GM18951 (cell line): ENCODE measurements around the gene NBPF20.
"Not testable (repeated sequence)": the region's sequence is repeated elsewhere in the genome, so short reads cannot be mapped to it uniquely, and the experiment has no call there.

Experiments used
- POLR2A ChIP-seq: IDR thresholded peaks from 4 replicates; pipeline ENCODE4 v1.6.1; 2011; ENCODE audit warnings: mild to moderate bottlenecking; ENCODE audit not compliant: insufficient read length, insufficient read depth; ENCODE audit errors: extremely low read depth
- in situ Hi-C: fragments of 300-500 bp; cut with MboI; formaldehyde crosslinking; loops from one replicate; pipeline ENCODE4 v1.12.0; 2022; ENCODE audit warnings: low sequenced_read_pairs, mixed read lengths, inconsistent platforms; ENCODE audit not compliant: unreplicated experiment

Gene NBPF20

DNA sequence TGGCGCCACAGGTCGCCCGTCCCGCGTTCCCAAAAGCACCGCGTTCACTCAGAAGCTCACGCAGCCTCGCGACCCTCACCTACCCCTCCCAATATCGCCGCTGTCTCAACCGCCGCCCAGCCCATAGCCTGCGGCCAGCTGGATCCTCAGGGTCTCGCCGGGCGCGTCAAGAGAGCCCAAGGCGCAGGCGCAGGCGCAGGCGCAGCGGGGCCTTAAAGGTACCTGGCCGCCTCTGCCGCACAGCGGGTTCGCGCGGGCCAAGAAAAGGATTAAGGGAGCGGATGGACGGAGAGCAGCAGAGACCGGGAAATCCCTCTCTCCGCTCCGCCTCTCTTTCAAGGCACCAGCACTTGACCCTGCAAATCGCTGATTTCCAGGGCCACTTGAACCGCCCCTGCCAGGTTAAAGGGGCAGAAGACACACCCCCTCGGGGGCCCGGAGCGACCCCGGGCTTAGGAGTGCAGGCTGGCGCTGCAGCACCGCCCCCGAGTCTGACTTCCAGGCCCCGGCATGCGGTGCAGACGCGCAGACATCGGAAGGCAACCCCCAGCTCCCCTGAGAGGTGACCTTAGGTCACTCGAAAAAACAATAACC lies at the start of gene NBPF20:
NBPF20 (minus strand) TSS at position 168 of the 594 bp plus-strand sequence. CDS start 20,331 bp downstream, outside the sequence.
- in situ Hi-C loops, result no loop called here
- peak; percentile 41 for TF ChIP-seq POLR2A

GRCh38 chr1:145474837-145475368 lies 49.5 kb upstream of the NBPF20 start:
- in situ Hi-C loops, result not testable (repeated sequence)

DNA sequence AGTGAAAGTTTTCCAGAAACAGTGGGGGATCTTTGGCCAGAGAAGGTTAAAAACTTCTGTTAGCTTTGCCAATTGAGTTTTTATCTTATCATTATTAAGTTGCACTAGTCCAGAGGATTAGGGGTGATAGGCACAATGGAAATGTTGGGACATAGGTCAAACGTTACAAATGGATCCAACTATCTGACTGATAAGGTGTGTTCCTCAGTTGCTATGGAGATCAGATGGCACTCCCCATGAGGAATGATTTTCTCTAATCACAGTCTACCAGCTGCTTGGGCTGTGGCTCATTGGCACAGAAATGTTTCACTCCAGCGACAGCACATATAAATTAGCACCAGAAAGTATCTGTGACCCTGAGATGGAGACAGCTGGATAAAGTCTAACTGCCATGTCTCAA lies 47.3 kb upstream of the NBPF20 start:
- in situ Hi-C loops, result not testable (repeated sequence)

DNA sequence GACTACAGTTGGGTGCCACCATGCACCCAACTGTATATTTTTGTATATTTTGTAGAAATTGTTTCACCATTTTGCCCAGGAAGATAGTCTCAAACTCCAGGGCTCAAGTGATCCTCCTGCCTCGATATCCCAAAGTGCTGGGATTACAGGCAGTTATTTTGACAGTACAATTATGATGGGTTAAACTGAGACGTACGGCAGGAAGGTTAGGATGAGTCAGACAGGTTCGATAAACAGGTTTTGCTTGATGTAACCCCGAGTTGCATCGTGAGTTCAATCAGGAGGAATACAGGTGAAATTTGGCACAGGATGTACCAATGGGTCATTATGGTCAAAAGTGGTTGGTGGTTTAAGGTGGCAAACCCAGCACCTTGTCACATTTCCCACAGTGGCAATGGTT lies 46.0 kb upstream of the NBPF20 start:
- in situ Hi-C loops, result not testable (repeated sequence)

DNA sequence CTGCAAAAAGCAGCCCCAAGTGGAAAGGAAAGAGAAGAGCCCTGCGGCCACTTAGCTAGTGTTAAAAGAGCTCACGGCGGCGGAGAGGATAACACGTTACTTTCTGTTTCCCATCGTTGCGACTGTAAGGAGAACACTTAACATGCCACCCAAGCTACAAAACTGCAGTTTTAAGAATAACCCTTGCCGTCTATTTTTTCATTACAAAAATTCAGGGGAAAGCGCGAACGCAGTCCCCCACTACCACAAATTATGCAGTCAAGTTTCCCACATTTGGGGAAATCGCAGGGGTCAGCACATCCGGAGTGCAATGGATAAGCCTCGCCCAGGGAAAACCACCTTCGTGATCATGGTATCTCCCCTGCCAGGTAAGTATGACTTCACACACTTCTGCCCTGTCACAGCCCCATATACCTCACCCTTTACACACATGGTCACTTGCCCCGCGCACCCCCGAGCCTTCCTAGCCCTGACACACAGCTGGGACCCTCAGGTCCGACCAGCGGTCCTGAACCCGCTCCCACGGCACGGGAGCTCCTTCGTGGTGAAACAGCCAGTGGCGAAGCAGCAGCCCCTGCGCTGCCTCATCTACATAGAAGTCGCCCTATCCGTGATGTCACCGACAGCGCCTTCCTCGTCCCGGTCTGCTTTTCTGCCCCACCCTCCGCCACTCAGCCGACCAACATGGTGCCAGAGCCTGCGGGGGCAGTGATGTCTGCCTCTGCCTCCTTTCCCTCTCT lies 40.2 kb upstream of the NBPF20 start:
- in situ Hi-C loops, result not testable (repeated sequence)
- TF ChIP-seq POLR2A, result peak; percentile 86

DNA sequence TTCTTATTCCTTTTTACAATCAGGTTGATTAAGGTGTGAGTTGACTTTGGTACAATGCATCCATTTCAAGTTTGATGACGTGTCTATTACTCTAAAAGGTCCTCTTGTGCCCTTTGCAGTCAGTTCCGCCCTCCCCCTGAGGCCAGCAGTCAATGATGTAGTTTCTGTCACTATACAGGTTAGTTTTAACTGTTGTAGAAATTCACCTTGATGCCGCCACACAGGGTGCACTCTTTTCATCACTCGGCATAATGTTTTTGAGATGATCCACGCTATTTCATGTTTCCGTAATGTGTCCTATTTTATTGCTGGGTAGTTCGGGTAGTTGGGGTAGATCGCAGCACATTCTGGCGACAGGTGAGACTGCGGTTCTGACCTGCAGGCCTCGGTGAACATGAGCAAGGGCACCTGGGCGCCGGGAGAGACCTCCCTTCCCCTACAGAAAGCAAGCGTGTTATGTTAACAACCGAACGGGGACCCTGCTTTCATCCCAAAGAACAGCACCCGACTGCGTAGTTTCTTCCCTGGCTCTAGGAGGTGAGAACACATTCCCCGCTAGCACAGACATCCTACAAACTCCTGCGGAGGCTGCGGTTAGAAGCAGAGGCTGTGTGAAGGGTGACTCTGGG lies 39.4 kb upstream of the NBPF20 start:
- in situ Hi-C loops, result not testable (repeated sequence)

DNA sequence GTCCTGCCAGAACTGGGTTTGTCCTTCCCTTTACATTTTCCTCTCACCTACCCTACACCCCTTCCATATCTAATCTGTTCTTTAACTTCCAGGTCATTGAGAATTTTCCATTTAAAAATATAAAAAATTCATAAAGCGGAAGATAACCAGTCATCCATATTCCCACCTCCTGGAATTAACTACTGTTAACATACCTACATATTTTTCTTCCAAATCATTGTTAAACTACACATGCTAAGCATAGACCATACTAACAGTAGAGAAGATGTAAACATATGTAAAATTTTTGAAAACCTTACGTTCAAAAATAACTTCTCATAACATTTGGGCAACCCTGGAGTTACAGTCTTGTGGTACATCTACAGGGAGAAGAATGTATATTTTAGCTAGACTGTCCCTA lies 38.6 kb upstream of the NBPF20 start:
- in situ Hi-C loops, result not testable (repeated sequence)

DNA sequence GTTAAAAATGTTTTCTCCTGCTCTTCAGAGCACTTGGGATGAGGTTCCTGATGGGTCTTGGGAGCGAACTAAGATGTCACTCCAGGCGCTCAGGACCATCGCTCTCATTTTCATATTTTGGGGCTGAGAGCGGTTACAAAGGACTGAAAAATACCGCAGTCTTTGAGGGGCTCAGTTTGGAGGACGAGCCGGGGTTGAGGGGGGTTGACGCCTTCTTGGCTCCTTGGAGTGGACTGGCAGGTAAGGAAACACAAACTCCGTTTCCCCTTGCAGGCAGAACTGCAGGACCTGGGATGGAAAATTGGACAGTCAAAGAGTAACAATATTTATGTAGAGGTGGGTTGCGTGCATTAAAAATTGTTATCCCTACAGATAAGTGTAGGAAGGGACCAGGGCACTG lies 35.3 kb upstream of the NBPF20 start:
- in situ Hi-C loops, result not testable (repeated sequence)

DNA sequence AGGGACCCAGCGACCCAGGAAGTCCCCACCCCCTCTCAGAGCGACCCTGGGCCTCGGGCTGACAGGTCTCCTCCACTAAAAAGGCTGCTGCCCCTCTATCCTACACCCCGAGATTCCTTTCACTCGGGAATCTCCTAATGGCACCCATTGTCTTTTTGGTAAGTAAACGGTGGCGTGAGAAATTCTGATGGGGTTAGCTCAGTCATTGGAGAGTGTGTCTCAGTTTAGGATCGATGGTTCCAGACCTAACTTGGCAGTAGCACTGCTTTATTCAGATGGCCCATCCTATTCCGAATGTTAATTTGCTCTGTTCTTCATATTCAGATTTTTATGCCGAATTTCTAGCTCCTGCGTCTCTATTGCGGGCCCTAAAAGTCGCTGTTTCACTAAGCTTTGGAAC lies 34.6 kb upstream of the NBPF20 start:
- in situ Hi-C loops, result not testable (repeated sequence)

DNA sequence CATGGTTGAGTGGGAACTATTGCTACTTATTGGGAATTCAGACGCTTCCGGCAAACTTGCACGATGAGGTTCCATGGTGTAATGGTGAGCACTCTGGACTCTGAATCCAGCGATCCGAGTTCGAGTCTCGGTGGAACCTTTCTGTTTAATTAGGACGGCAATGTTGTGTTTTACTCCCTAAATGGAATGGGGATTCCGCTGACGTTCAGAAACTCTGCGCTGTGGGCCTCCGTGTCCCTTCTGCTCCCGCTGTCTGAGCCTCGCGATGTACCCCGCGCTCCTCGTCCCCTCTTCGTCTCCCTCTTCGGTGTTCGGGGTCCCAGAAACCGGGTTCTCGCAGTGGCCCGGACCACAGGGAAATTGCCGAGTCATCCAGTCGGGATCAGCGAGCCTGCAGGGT lies 34.2 kb upstream of the NBPF20 start:
- in situ Hi-C loops, result not testable (repeated sequence)

- in situ Hi-C loops, result not testable (repeated sequence)
Observed at GRCh38 chr1:145459063-145459462, 33.7 kb upstream of the NBPF20 start.

DNA sequence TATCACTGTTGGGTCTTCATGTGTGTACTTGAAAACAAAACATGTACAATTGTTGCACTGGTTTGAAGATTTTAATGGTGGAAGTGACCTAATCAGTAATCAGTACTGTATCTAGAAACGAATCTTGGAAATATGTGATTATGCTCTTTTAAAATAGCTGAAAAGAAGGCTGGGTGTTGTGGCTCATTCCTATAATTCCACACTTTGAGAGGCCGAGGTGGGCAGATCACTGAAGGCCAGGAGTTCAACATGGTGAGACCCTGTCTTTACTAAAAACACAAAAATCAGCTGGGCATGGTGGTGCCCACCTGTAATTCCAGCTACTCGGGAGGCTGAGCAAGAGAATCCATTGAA lies 29.4 kb upstream of the NBPF20 start:
- in situ Hi-C loops, result not testable (repeated sequence)

GRCh38 chr1:145453873-145454823 lies 28.7 kb upstream of the NBPF20 start:
- in situ Hi-C loops, result not testable (repeated sequence)

- in situ Hi-C loops, result not testable (repeated sequence)
Observed at GRCh38 chr1:145452506-145452905, 27.1 kb upstream of the NBPF20 start.

GRCh38 chr1:145451914-145452313 lies 26.5 kb upstream of the NBPF20 start:
- in situ Hi-C loops, result not testable (repeated sequence)

GRCh38 chr1:145445219-145445618 lies 19.8 kb upstream of the NBPF20 start:
- in situ Hi-C loops, result not testable (repeated sequence)

- in situ Hi-C loops, result not testable (repeated sequence)
Observed at GRCh38 chr1:145442340-145442739, 16.9 kb upstream of the NBPF20 start.

DNA sequence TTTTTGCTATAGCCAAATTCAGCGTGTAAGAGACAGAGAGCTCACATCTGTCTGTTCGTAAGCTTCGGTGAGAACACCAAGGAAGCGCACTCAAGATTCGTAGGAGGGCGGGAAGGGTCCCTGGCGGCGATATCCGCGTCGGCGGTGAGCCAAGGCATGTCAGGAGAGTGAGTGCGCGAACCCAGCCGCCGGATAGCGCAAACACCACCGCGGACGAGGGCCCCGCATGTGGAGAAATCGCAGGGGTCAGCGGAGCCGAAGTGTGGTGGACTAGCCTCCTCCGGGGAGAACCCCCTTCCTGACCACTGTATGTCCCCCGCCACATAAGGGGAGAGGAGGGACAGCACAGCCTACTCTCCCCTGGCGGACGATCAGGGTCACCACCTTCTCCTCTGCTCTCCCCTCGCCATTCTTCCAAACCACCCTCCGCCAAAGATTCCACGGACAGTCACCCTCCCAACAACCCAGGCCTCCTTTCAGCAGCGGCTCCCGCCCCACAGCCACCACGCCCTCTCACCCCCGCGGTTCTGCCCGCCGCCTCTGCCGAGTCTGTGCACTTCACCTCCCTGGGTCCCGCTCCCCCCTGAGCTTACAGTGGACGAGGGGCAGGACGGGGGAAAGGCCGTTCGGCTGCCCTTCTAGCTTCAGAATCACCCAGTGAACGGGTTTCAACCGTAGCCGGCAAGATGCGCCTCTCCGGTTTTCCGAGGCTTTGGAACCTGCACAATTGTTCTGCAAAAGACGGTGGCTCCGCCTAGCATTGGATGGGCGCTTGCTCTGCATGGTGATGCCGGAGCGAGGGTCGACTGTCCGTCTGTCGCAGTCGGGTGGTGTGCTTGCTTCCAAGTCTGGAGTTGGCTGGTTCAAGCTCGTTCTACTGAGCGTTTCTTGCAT lies 6.2 kb upstream of the NBPF20 start:
- in situ Hi-C loops, result not testable (repeated sequence)

DNA sequence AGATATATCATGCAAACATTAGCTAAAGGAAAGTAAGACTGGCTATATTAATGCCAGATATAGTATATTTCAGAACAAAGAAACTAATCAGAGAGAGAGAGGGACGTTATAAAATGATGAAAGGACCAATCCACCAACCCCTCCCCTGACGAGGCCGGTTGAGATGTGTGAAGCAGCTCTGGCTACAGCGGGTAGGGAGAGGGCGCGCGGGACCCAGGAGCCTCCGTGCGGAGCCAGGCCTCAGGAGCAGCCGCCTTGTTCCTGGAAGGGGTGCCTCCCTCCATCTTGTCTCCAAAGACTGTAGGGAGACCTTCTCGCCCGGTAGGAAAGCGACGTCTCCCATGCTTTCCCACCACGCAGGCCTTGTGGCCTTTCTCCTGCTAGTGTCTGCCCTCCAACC lies 5.4 kb upstream of the NBPF20 start:
- in situ Hi-C loops, result not testable (repeated sequence)
